SK-N-SH (cell line): ENCODE results near the gene KCNJ15. TPM values are rescaled to one million over a fixed set of nuclear protein-coding genes. Genes with fewer than 3 reads are reported as not detected.

Experiments
- CTCF ChIA-PET: fragments of 300-600, 350-600 bp; formaldehyde crosslinking; extraction: SDS; loops from one replicate; lab custom pipeline; 2021; lab: Yijun Ruan, JAX
- POLR2A ChIA-PET: fragments of 350-600 bp; sonication (Branson Sonifier 250); formaldehyde crosslinking; extraction: SDS; loops from one replicate; lab custom pipeline; 2020; ENCODE audit warnings: antibody characterized with exemption, inconsistent platforms; lab: Yijun Ruan, JAX
- DNase-seq: peaks from one replicate; pipeline ENCODE4 v3.0.0; 2012
- H2AFZ ChIP-seq: fragments of 200-600 bp; sonication (generic); 2 replicates; pipeline ENCODE4 v1.8.1; 2016; ENCODE audit warnings: antibody characterized with exemption, mild to moderate bottlenecking, low read depth
- H3F3A ChIP-seq: fragments of 200-600 bp; sonication (generic); replicated peaks from 2 replicates; pipeline ENCODE3; 2016; ENCODE audit warnings: antibody characterized with exemption, mild to moderate bottlenecking; ENCODE audit not compliant: insufficient read depth
- H3K27ac ChIP-seq, 2 experiments: fragments of 200-500 bp in 1 of 2; fragments of 200-600 bp in 1 of 2; sonication (Bioruptor generic) in 1 of 2; sonication (generic), shearing (Covaris generic) in 1 of 2; 2 replicates each; pipeline versions ENCODE4 v1.5.1 to v1.6.1; 2014 to 2016; ENCODE audit warnings: low read depth in 2 of 2, inconsistent platforms in 1 of 2, low read length in 1 of 2, mild to moderate bottlenecking in 1 of 2, mixed read lengths in 1 of 2
- H3K27me3 ChIP-seq: fragments of 200-600 bp; sonication (generic), shearing (Covaris generic); 2 replicates; pipeline ENCODE4 v1.6.1; 2016; ENCODE audit warnings: mixed run types; ENCODE audit not compliant: insufficient read depth
- H3K36me3 ChIP-seq, 2 experiments: fragments of 200-500 bp in 1 of 2; fragments of 200-600 bp in 1 of 2; sonication (Bioruptor generic) in 1 of 2; sonication (generic) in 1 of 2; replicated peaks in 1 of 2; 2 replicates each; pipeline versions ENCODE3 to v1.5.1; 2014 to 2016; ENCODE audit warnings: low read length in 1 of 2, mild to moderate bottlenecking in 1 of 2; ENCODE audit not compliant: insufficient read depth in 2 of 2, control insufficient read depth in 1 of 2
- H3K4me1 ChIP-seq, 2 experiments: fragments of 200-500 bp in 1 of 2; fragments of 200-600 bp in 1 of 2; sonication (Bioruptor generic) in 1 of 2; sonication (generic), shearing (Covaris generic) in 1 of 2; 2 replicates each; pipeline versions ENCODE4 v1.5.1 to v1.6.1; 2014 to 2016; ENCODE audit warnings: low read depth in 1 of 2, low read length in 1 of 2, mixed run types in 1 of 2; ENCODE audit not compliant: insufficient read depth in 2 of 2, control insufficient read depth in 1 of 2
- H3K4me2 ChIP-seq: fragments of 200-600 bp; sonication (generic), shearing (Covaris generic); 2 replicates; pipeline ENCODE4 v1.6.1; 2017; ENCODE audit warnings: mixed run types
- H3K4me3 ChIP-seq, 2 experiments: fragments of 200-500 bp in 1 of 2; fragments of 200-600 bp in 1 of 2; sonication (Bioruptor generic) in 1 of 2; sonication (generic), shearing (Covaris generic) in 1 of 2; 2 replicates each; pipeline versions ENCODE4 v1.5.1 to v1.8.1; 2014 to 2016; ENCODE audit warnings: low read depth in 2 of 2, inconsistent platforms in 1 of 2, low read length in 1 of 2, mild to moderate bottlenecking in 1 of 2, mixed read lengths in 1 of 2, moderate library complexity in 1 of 2
- H3K79me2 ChIP-seq: fragments of 200-600 bp; sonication (generic); 2 replicates; pipeline ENCODE4 v1.8.1; 2017; ENCODE audit warnings: mild to moderate bottlenecking; ENCODE audit not compliant: insufficient read depth
- H3K9ac ChIP-seq: fragments of 200-600 bp; sonication (generic); 2 replicates; pipeline ENCODE4 v1.6.1; 2017; ENCODE audit warnings: mixed run types
- H3K9me2 ChIP-seq: fragments of 200-600 bp; sonication (generic); 2 replicates; pipeline ENCODE4 v1.6.1; 2017; ENCODE audit warnings: mixed run types
- H3K9me3 ChIP-seq: fragments of 200-600 bp; sonication (generic); 2 replicates; pipeline ENCODE4 v1.6.1; 2017; ENCODE audit warnings: mixed run types, mild to moderate bottlenecking, moderate library complexity
- H4K20me1 ChIP-seq: fragments of 200-600 bp; sonication (generic); 2 replicates; pipeline ENCODE4 v1.6.1; 2017; ENCODE audit warnings: mild to moderate bottlenecking, mixed run types; ENCODE audit not compliant: insufficient read depth
- ELF1 ChIP-seq: IDR thresholded peaks from 2 replicates; pipeline ENCODE4 v1.4.0; 2012
- EP300 ChIP-seq, 2 experiments: IDR thresholded peaks; 2 replicates each; pipeline versions ENCODE4 v1.4.0 to v1.6.1; 2012; ENCODE audit warnings: borderline replicate concordance in 1 of 2, low read depth in 1 of 2, low read length in 1 of 2
- FOSL2 ChIP-seq: IDR thresholded peaks from 2 replicates; pipeline ENCODE4 v1.4.0; 2012; ENCODE audit warnings: low read depth, mild to moderate bottlenecking, moderate library complexity, borderline replicate concordance
- FOXM1 ChIP-seq: IDR thresholded peaks from 2 replicates; pipeline ENCODE4 v1.4.0; 2012; ENCODE audit warnings: low read depth, mild to moderate bottlenecking
- GABPA ChIP-seq: IDR thresholded peaks from 2 replicates; pipeline ENCODE4 v1.4.0; 2012; ENCODE audit warnings: low read depth, mild to moderate bottlenecking
- GATA2 ChIP-seq: sonication (generic); formaldehyde crosslinking; IDR thresholded peaks from 2 replicates; pipeline ENCODE4 v1.5.0; 2020; ENCODE audit warnings: mild to moderate bottlenecking, missing genetic modification reagents
- MXI1 ChIP-seq: IDR thresholded peaks from 2 replicates; pipeline ENCODE4 v1.6.1; 2012; ENCODE audit warnings: mild to moderate bottlenecking, low read depth, low read length, improper control_type of control experiment
- NRF1 ChIP-seq: IDR thresholded peaks from 2 replicates; pipeline ENCODE4 v1.6.1; 2012; ENCODE audit warnings: low read depth, mild to moderate bottlenecking, low read length
- RAD21 ChIP-seq: IDR thresholded peaks from 2 replicates; pipeline ENCODE4 v1.6.1; 2012; ENCODE audit warnings: mild to moderate bottlenecking, low read length
- SIN3A ChIP-seq: IDR thresholded peaks from 2 replicates; pipeline ENCODE4 v1.6.1; 2012; ENCODE audit warnings: low read depth, mild to moderate bottlenecking, low read length, moderate library complexity, borderline replicate concordance
- TCF12 ChIP-seq: IDR thresholded peaks from 2 replicates; pipeline ENCODE4 v1.4.0; 2012
- YY1 ChIP-seq: IDR thresholded peaks from 2 replicates; pipeline ENCODE4 v1.4.0; 2012; ENCODE audit warnings: low read depth, mild to moderate bottlenecking
- WGBS: methylation state at CpG from one replicate; pipeline ENCODE4 v1.1.6; 2017; ENCODE audit warnings: low lambda C conversion rate; 5-methylcytosine and 5-hydroxymethylcytosine counted together
- polyA plus RNA-seq, 3 experiments: library from polyadenylated mRNA; depleted of rRNA; stranded (reverse); fragments of >200 nt; gene quantifications; 2 replicates each; pipeline ENCODE4 v1.2.3, GENCODE V29; 2012
- TF ChIP-seq, protein P1 (sequence below): IDR thresholded peaks from 2 replicates; pipeline ENCODE4 v1.4.0; 2012; ENCODE audit warnings: low read depth, borderline replicate concordance
- TF ChIP-seq, protein P2 (sequence below): IDR thresholded peaks from 2 replicates; pipeline ENCODE4 v1.4.0; 2012; ENCODE audit warnings: low read depth

The KCNJ15 gene
- polyA plus RNA-seq, 1 of the 3 experiments (the other 2 are of a cell fraction), result 0.03 TPM

DNA sequence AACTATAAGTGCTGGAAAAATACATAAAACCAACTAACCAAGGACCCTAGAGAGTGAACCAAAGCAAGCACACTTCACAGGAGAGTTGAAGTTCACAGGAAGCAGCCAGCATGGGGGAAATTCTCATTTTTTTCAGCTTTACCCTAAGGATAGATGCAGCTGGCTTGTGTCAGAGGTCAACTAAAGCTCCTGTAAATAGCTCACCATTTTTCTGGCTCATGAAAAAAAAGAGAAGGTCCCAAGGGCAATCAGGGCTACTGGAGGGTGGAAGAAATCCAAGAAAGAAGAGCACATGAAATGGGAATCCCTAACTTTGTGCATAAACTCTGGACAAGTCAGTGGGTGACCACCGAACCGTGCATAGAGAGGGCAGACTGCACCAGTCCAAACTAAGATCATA lies 58.3 kb downstream of the KCNJ15 start:
- Histone ChIP-seq H3K27me3 (no peaks in the 10 kb centered on the region), H3K9me3 (no peaks in the 10 kb centered on the region), H3K9ac (no peak overlapping the region), H2AFZ (no peak overlapping the region), H3K27ac (no peak overlapping the region), H4K20me1 (no peaks in the 10 kb centered on the region), H3K79me2 (no peaks in the 10 kb centered on the region), H3K4me1 (no peaks in the 10 kb centered on the region), H3K4me3 (no peak overlapping the region), H3K4me2 (no peak overlapping the region), H3F3A (no peaks in the 10 kb centered on the region), H3K9me2 (no peaks in the 10 kb centered on the region), H3K36me3 (no peaks in the 10 kb centered on the region)
- 84% methylated on average over 2 of the region's 2 CpGs for WGBS
- TF ChIP-seq TCF12 (no peak), RAD21 (no peak), YY1 (no peak), GATA2 (CRISPR knock-in tag) (no peak), FOSL2 (no peak), ELF1 (no peak), NRF1 (no peak), GABPA (no peak), FOXM1 (no peak), EP300 (IDR thresholded peaks at IDR 0.05; ENCODE audit: borderline replicate concordance in 1 of 2, low read depth in 1 of 2, low read length in 1 of 2) (no peak)
- TF ChIP-seq, protein P1, sequence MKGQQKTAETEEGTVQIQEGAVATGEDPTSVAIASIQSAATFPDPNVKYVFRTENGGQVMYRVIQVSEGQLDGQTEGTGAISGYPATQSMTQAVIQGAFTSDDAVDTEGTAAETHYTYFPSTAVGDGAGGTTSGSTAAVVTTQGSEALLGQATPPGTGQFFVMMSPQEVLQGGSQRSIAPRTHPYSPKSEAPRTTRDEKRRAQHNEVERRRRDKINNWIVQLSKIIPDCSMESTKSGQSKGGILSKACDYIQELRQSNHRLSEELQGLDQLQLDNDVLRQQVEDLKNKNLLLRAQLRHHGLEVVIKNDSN, result no peak
- CTCF ChIA-PET, result interaction anchor here (1.2 kb wide), 1 partner anchor 97 kb away, joined by 3 read pairs; no protein-coding TSS in a partner anchor
- POLR2A ChIA-PET, result no interaction called here
- DNase-seq, result no peak

DNA sequence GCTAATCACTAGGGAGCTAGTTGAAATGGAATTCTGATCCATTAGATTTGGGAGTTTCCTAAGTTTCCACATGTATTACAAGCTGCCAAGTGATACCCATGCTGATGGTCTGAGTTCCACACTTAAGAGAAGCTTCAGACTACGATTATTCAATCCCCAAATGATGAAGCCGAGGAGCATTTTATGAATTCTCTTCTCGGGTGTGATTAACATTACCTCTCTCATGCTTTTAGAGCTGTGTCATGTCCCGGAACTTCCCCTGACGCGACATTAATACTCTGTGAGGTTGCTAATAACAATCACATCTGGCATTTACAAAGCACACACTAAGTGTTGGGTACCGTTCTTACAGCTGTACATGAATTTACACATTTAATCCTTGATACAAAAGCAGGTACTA lies 63.0 kb downstream of the KCNJ15 start:
- no peak for DNase-seq
- Histone ChIP-seq H3K9ac (no peak overlapping the region), H3K4me3 (no peak overlapping the region), H3K4me2 (no peak overlapping the region), H3K27me3 (no peaks in the 10 kb centered on the region), H3K4me1 (peaks cover 0 to 4% of the 10 kb centered on the region in 2 experiments; a peak in 1 of 4 replicates), H3K79me2 (no peaks in the 10 kb centered on the region), H3K27ac (no peak overlapping the region), H4K20me1 (no peaks in the 10 kb centered on the region), H3F3A (peaks cover 11% of the 10 kb centered on the region), H3K9me2 (no peaks in the 10 kb centered on the region), H2AFZ (0 out of 2 replicates have a peak overlapping the region, but pooled peaks have one; percentile 8), H3K36me3 (no peaks in the 10 kb centered on the region), H3K9me3 (no peaks in the 10 kb centered on the region)
- ChIA-PET POLR2A (no interaction called here), CTCF (no interaction called here)
- TF ChIP-seq, protein P2, sequence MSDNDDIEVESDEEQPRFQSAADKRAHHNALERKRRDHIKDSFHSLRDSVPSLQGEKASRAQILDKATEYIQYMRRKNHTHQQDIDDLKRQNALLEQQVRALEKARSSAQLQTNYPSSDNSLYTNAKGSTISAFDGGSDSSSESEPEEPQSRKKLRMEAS, result no peak
- TF ChIP-seq MXI1 (no peak), NRF1 (no peak)
- whole genome bisulfite sequencing, result 27% methylated on average over 7 of the region's 7 CpGs

DNA sequence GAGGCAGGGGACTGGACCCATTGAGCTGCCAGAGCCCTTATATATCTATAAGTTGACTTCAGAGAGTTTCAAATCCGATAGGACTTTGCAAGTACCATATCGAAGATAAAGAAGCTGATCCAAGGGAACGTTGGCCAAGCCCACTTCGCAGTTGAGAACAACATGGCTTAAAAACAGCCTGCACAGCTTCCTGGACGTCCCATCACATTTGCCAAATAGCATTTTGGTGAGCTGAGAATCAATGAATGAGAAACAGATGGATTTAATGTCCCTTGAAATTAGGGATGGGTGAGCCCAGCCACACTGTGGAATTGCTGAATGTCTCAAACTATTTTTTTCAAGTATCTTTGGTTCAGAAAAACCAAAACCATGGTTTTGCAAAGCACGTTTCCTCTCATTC lies 64.8 kb downstream of the KCNJ15 start:
- no peak for TF ChIP-seq SIN3A
- H3F3A ChIP-seq, result peaks cover 11% of the 10 kb centered on the region
- WGBS, result 57% methylated on average over 6 of the region's 6 CpGs
- no peak overlapping the region for H3K9ac ChIP-seq
- H3K4me2 ChIP-seq, result no peak overlapping the region
- no peaks in the 10 kb centered on the region for H3K9me2 ChIP-seq
- H3K4me1 ChIP-seq, result peaks cover 0 to 7% of the 10 kb centered on the region in 2 experiments; a peak in 1 of 4 replicates
- H3K36me3 ChIP-seq, result no peaks in the 10 kb centered on the region
- no peaks in the 10 kb centered on the region for H3K79me2 ChIP-seq
- POLR2A ChIA-PET, result no interaction called here
- H3K9me3 ChIP-seq, result no peaks in the 10 kb centered on the region
- no peaks in the 10 kb centered on the region for H4K20me1 ChIP-seq
- CTCF ChIA-PET, result interaction anchor here (0.9 to 1.3 kb wide), 3 partner anchors 16 to 59 kb away, joined by 3 to 4 read pairs (median 3); no protein-coding TSS in a partner anchor
- no peaks in the 10 kb centered on the region for H3K27me3 ChIP-seq
- H3K27ac ChIP-seq, result no peak overlapping the region
- no peak for DNase-seq
- no peak overlapping the region for H3K4me3 ChIP-seq
- no peak overlapping the region for H2AFZ ChIP-seq
